WTC11 (cell line): ENCODE data around the gene ANO9. TPM values are rescaled to one million over a fixed set of nuclear protein-coding genes. Genes with fewer than 3 reads are reported as not detected.
"Not testable (repeated sequence)": the region's sequence is repeated elsewhere in the genome, so short reads cannot be mapped to it uniquely, and the experiment has no call there.

Experiments
- ATAC-seq: fragments of 200-7000 bp; cut with Tn5 transposase; 2 replicates; pipeline ENCODE4 v1.10.0; 2021; ENCODE audit warnings: mild to moderate bottlenecking, moderate library complexity
- CTCF ChIA-PET: fragments of 300-600 bp; sonication (Branson Sonifier 250); formaldehyde crosslinking; loops from one replicate; lab custom pipeline; 2021; ENCODE audit warnings: antibody characterized with exemption; lab: Charles Lee
- POLR2A ChIA-PET: fragments of 350-600 bp; sonication (Branson Sonifier 250); formaldehyde crosslinking; loops from one replicate; lab custom pipeline; 2021; ENCODE audit warnings: antibody characterized with exemption; lab: Charles Lee
- DNase-seq: peaks from one replicate; pipeline ENCODE4 v3.0.0; 2021; ENCODE audit warnings: low spot score
- H3K27ac Mint-ChIP-seq: 2 replicates; pipeline ENCODE4 v1.8.0; 2021; ENCODE audit warnings: mixed read lengths
- H3K27me3 Mint-ChIP-seq: 2 replicates; pipeline ENCODE4 v1.8.0; 2021; ENCODE audit warnings: low read depth, mild to moderate bottlenecking, moderate library complexity, mixed read lengths
- H3K36me3 Mint-ChIP-seq: 2 replicates; pipeline ENCODE4 v1.8.0; 2021; ENCODE audit warnings: mixed read lengths
- H3K4me1 Mint-ChIP-seq: 2 replicates; pipeline ENCODE4 v1.8.0; 2022; ENCODE audit warnings: mixed read lengths
- H3K4me3 Mint-ChIP-seq: 2 replicates; pipeline ENCODE4 v1.8.0; 2021; ENCODE audit warnings: mild to moderate bottlenecking, moderate library complexity, mixed read lengths
- H3K9me3 Mint-ChIP-seq: 2 replicates; pipeline ENCODE4 v1.8.0; 2021; ENCODE audit warnings: mixed read lengths
- E2F4 ChIP-seq: sonication (generic); formaldehyde crosslinking; IDR thresholded peaks from 2 replicates; pipeline ENCODE4 v1.8.1; 2022; ENCODE audit warnings: low read depth, mild to moderate bottlenecking, moderate library complexity, missing genetic modification reagents, borderline replicate concordance
- E2F5 ChIP-seq: sonication (generic); formaldehyde crosslinking; IDR thresholded peaks from 2 replicates; pipeline ENCODE4 v1.8.1; 2022; ENCODE audit warnings: mild to moderate bottlenecking, moderate library complexity, missing genetic modification reagents
- ETV6 ChIP-seq: sonication (generic); formaldehyde crosslinking; IDR thresholded peaks from 2 replicates; pipeline ENCODE4 v1.8.1; 2022; ENCODE audit warnings: mild to moderate bottlenecking, missing genetic modification reagents
- FOXJ3 ChIP-seq: sonication (generic); formaldehyde crosslinking; IDR thresholded peaks from 2 replicates; pipeline ENCODE4 v1.9.0; 2021; ENCODE audit warnings: missing genetic modification reagents, mild to moderate bottlenecking, borderline replicate concordance
- GABPB1 ChIP-seq: sonication (generic); formaldehyde crosslinking; IDR thresholded peaks from 2 replicates; pipeline ENCODE4 v1.8.1; 2023; ENCODE audit warnings: mild to moderate bottlenecking, missing genetic modification reagents
- NFYB ChIP-seq: sonication (generic); formaldehyde crosslinking; conservative IDR thresholded peaks from 2 replicates; pipeline ENCODE4 v1.8.0; 2022; ENCODE audit warnings: low read depth, missing genetic modification reagents
- NR1H2 ChIP-seq: sonication (generic); formaldehyde crosslinking; IDR thresholded peaks from 2 replicates; pipeline ENCODE4 v1.9.0; 2021; ENCODE audit warnings: mild to moderate bottlenecking, moderate library complexity, missing genetic modification reagents
- PRDM15 ChIP-seq: sonication (generic); formaldehyde crosslinking; IDR thresholded peaks from 2 replicates; pipeline ENCODE4 v1.8.0; 2022; ENCODE audit warnings: missing genetic modification reagents
- RELA ChIP-seq: sonication (generic); formaldehyde crosslinking; IDR thresholded peaks from 2 replicates; pipeline ENCODE4 v1.8.1; 2022; ENCODE audit warnings: missing genetic modification reagents, mild to moderate bottlenecking, borderline replicate concordance
- TEAD4 ChIP-seq: sonication (generic); formaldehyde crosslinking; IDR thresholded peaks from 2 replicates; pipeline ENCODE4 v1.8.0; 2022; ENCODE audit warnings: mild to moderate bottlenecking, missing genetic modification reagents
- ZNF396 ChIP-seq: fragments of 250-450 bp; sonication (Bioruptor Pico); IDR thresholded peaks from 2 replicates; pipeline ENCODE4 v1.8.0; 2021; ENCODE audit warnings: mild to moderate bottlenecking, moderate library complexity, borderline replicate concordance
- total RNA-seq: library from RNA; stranded (reverse); gene quantifications from 3 replicates; pipeline ENCODE4 v1.2.3, GENCODE V29; 2021
- TF ChIP-seq, protein P1 (sequence below): fragments of 250-450 bp; sonication (Bioruptor Pico); IDR thresholded peaks from 2 replicates; pipeline ENCODE4 v2.1.2; 2022; ENCODE audit warnings: mild to moderate bottlenecking, moderate library complexity
- TF ChIP-seq, protein P2 (sequence below): sonication (generic); formaldehyde crosslinking; conservative IDR thresholded peaks from 2 replicates; pipeline ENCODE4 v1.8.1; 2023; ENCODE audit warnings: mild to moderate bottlenecking, low read depth, missing genetic modification reagents, moderate library complexity

ANO9 gene
- total RNA-seq, 1 experiment from 2014 or later: 13.2 TPM

DNA sequence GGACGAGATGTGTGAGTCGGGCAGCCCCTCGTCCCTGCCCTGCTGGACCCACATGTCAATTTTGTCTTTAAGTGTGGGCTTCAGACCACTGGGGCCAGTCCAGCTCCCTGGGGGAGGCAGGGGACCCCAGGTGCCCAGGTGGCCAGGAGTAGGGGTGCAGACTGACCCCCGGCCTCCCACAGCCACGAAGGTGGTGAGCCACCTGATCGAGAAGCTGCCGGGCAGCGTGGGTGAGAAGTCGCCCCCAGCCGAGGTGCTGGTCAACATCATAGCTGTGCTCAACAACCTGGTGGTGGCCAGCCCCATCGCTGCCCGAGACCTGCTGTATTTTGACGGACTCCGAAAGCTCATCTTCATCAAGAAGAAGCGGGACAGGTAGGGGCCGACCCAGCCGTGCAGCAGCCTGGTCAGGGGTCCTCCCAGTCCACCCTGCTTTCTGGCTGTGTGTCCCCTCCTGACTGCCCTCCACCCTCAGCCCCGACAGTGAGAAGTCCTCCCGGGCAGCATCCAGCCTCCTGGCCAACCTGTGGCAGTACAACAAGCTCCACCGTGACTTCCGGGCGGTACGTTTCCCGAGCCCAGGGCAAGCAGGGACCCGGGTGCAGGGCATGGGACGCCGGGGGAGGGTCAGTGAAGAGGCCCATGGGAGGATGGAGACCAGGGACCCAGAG is 37.9 kb downstream of the ANO9 start:
- peaks cover 4% of the 10 kb centered on the region for H3K36me3 Mint-ChIP-seq
- CTCF ChIA-PET: interaction anchor here (1.0 kb wide), 1 partner anchor 14 kb away, joined by 3 read pairs; no protein-coding TSS in a partner anchor
- POLR2A ChIA-PET: interaction anchor here (0.9 kb wide), 1 partner anchor 10 kb away, joined by 3 read pairs; the partner anchor contains the start of gene PKP3
- H3K27ac Mint-ChIP-seq: no peak overlapping the region
- ATAC-seq (no peak), DNase-seq (peak; percentile 9)
- H3K4me3 Mint-ChIP-seq: no peak overlapping the region
- H3K9me3 Mint-ChIP-seq: peaks cover under 1% of the 10 kb centered on the region; the same call in 1 of the 2 replicates
- H3K4me1 Mint-ChIP-seq: no peaks in the 10 kb centered on the region
- peaks cover 6% of the 10 kb centered on the region for H3K27me3 Mint-ChIP-seq
- TF ChIP-seq, protein P1, sequence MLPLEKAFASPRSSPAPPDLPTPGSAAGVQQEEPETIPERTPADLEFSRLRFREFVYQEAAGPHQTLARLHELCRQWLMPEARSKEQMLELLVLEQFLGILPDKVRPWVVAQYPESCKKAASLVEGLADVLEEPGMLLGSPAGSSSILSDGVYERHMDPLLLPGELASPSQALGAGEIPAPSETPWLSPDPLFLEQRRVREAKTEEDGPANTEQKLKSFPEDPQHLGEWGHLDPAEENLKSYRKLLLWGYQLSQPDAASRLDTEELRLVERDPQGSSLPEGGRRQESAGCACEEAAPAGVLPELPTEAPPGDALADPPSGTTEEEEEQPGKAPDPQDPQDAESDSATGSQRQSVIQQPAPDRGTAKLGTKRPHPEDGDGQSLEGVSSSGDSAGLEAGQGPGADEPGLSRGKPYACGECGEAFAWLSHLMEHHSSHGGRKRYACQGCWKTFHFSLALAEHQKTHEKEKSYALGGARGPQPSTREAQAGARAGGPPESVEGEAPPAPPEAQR (CRISPR knock-in tag): no peak
- TF ChIP-seq E2F4 (CRISPR knock-in tag) (no peak), NR1H2 (CRISPR knock-in tag) (no peak), ZNF396 (CRISPR knock-in tag) (no peak), ETV6 (CRISPR knock-in tag) (no peak), E2F5 (CRISPR knock-in tag) (no peak), RELA (CRISPR knock-in tag) (no peak), TEAD4 (CRISPR knock-in tag) (no peak), FOXJ3 (no peak), GABPB1 (CRISPR knock-in tag) (no peak)
- TF ChIP-seq, protein P2, sequence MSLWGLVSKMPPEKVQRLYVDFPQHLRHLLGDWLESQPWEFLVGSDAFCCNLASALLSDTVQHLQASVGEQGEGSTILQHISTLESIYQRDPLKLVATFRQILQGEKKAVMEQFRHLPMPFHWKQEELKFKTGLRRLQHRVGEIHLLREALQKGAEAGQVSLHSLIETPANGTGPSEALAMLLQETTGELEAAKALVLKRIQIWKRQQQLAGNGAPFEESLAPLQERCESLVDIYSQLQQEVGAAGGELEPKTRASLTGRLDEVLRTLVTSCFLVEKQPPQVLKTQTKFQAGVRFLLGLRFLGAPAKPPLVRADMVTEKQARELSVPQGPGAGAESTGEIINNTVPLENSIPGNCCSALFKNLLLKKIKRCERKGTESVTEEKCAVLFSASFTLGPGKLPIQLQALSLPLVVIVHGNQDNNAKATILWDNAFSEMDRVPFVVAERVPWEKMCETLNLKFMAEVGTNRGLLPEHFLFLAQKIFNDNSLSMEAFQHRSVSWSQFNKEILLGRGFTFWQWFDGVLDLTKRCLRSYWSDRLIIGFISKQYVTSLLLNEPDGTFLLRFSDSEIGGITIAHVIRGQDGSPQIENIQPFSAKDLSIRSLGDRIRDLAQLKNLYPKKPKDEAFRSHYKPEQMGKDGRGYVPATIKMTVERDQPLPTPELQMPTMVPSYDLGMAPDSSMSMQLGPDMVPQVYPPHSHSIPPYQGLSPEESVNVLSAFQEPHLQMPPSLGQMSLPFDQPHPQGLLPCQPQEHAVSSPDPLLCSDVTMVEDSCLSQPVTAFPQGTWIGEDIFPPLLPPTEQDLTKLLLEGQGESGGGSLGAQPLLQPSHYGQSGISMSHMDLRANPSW: no peak

- CTCF ChIA-PET: interaction anchor here (1.0 kb wide), 1 partner anchor 13 kb away, joined by 3 read pairs; no protein-coding TSS in a partner anchor
- no peak overlapping the region for H3K4me3 Mint-ChIP-seq
- H3K36me3 Mint-ChIP-seq: peaks cover 7% of the 10 kb centered on the region
- H3K27me3 Mint-ChIP-seq: peaks cover 8% of the 10 kb centered on the region
- no peak overlapping the region for H3K27ac Mint-ChIP-seq
- no peak for ATAC-seq
- peak; percentile 11 for DNase-seq
- H3K9me3 Mint-ChIP-seq: peaks cover 3% of the 10 kb centered on the region; the same call in 1 of the 2 replicates
- TF ChIP-seq PRDM15 (CRISPR knock-in tag): 0 out of 2 replicates have a peak, but pooled peaks have one; percentile 8
- no peak for TF ChIP-seq NFYB (CRISPR knock-in tag)
- H3K4me1 Mint-ChIP-seq: no peaks in the 10 kb centered on the region
- POLR2A ChIA-PET: interaction anchor here (0.9 kb wide), 1 partner anchor 9 kb away, joined by 3 read pairs; the partner anchor contains the start of gene PKP3
Observed at GRCh38 chr11:403021-403760, 38.6 kb downstream of the ANO9 start.

DNA sequence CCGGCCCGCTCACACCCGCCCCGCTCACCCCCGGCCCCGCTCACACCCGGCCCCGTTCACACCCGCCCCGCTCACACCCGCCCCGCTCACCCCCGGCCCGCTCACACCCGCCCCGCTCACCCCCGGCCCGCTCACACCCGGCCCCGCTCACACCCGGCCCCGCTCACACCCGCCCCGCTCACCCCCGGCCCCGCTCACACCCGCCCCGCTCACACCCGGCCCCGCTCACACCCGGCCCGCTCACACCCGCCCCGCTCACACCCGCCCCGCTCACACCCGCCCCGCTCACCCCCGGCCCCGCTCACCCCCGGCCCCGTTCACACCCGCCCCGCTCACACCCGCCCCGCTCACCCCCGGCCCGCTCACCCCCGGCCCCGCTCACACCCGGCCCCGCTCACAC is 40.6 kb downstream of the ANO9 start:
- peaks cover 11% of the 10 kb centered on the region for H3K36me3 Mint-ChIP-seq
- POLR2A ChIA-PET, CTCF ChIA-PET, H3K27ac Mint-ChIP-seq, DNase-seq, H3K9me3 Mint-ChIP-seq, ATAC-seq, H3K4me1 Mint-ChIP-seq, H3K4me3 Mint-ChIP-seq, H3K27me3 Mint-ChIP-seq: not testable (repeated sequence)
